Hippocampal formation (tissue), 2 donors: ENCODE data around the gene SLC34A1.
A peak's percentile ranks its signal among the peaks of the same experiment; 100 is the strongest.
"Not testable (repeated sequence)": the region's sequence is repeated elsewhere in the genome, so short reads cannot be mapped to it uniquely, and the experiment has no call there.

Experiments used
- DNase-seq, 2 donors: peaks; one replicate each; lab custom pipeline; 2025; lab: John Stamatoyannopoulos, UW

The SLC34A1 gene

GRCh38 chr5:177355162-177355867 is 28.9 kb upstream of the SLC34A1 start:
- DNase-seq, result no peak

GRCh38 chr5:177355868-177356168 is 28.4 kb upstream of the SLC34A1 start:
- no peak for DNase-seq

DNA sequence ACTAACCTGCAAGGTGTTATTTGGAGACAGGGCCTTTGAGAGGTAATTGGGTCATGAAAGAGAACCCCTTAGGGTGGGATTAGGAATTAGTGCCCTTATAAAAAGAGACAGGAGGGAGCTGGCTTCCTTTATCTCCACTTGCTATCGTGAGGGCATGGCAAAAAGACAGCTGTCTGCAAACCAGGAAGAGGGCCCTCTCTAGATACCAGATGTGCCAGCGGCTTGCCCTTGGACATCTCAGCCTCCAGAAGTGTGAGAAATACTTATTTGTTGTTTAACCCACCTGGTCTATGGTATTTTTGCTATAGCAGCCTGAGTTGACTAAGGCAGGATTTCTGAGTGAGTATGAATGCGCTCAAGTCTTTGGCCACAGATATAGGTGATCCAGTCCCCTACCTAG is 27.5 kb upstream of the SLC34A1 start:
- DNase-seq, result no peak

DNA sequence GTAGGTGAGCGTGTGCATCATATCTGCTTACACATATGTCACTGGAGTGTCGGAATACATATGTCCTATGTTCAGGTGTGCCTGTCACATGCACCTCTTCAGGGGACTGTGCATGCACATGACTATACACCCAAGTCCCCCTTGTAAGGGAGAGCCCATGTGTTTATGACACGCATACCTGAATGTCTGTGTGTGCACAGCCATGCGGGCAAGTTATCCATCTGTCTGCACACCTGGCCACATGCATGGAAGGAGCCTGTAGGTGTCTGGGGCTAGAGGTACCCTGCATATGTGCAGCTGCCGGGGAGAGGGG is 27.1 kb upstream of the SLC34A1 start:
- DNase-seq, result no peak

- DNase-seq, result peak in 1 of 2 donors; percentile 48
These were observed 26.5 kb upstream of the SLC34A1 start, which contains the start of gene RGS14 for GRCh38 chr5:177357459-177358351. Gene RGS14, plus strand, starts transcription at chr5:177357924. Its CDS starts 101 bp downstream, at chr5:177358025.

GRCh38 chr5:177358370-177358819 is 25.8 kb upstream of the SLC34A1 start:
- no peak for DNase-seq

DNA sequence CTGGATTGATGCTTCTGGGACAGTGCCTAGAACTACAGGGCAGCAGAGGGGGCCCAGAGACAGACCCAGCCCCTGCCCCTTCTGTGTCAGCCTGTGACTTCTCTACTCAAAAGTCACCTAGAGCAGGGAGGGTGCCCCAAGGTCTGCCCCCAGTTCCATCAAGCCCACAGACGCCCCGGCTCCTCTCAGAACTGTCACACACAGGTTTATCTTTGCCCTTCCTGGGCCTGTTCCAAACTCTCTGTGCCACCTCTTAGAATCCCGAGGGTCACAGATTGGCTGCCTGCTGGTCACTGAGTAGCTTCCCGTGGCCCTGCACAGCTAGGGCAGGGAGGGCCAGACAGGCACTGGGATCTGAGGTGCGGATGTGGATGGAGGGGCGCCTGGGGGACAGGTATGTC is 24.8 kb upstream of the SLC34A1 start:
- DNase-seq, result no peak

DNA sequence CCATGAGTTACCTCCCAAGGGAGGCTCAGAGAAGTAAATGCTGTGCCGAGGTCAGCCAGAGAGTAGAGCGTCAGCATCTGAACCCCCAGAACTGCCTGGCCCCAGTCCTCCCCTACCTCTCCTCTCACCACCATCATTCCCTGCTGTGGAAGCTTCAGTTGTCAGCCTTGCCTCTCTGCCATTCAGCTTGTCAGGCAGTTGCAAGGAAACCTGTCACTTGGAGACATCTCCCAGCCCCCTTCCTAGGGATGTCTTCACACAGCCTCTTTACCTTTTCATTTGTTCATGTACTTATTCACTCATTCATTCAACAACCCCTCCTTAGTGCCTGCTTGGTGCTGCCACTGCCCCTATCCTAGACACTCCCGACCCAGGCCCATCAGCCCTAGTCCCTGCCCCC is 24.4 kb upstream of the SLC34A1 start:
- DNase-seq, result no peak

GRCh38 chr5:177360740-177361139 is 23.5 kb upstream of the SLC34A1 start:
- not testable (repeated sequence) for DNase-seq

DNA sequence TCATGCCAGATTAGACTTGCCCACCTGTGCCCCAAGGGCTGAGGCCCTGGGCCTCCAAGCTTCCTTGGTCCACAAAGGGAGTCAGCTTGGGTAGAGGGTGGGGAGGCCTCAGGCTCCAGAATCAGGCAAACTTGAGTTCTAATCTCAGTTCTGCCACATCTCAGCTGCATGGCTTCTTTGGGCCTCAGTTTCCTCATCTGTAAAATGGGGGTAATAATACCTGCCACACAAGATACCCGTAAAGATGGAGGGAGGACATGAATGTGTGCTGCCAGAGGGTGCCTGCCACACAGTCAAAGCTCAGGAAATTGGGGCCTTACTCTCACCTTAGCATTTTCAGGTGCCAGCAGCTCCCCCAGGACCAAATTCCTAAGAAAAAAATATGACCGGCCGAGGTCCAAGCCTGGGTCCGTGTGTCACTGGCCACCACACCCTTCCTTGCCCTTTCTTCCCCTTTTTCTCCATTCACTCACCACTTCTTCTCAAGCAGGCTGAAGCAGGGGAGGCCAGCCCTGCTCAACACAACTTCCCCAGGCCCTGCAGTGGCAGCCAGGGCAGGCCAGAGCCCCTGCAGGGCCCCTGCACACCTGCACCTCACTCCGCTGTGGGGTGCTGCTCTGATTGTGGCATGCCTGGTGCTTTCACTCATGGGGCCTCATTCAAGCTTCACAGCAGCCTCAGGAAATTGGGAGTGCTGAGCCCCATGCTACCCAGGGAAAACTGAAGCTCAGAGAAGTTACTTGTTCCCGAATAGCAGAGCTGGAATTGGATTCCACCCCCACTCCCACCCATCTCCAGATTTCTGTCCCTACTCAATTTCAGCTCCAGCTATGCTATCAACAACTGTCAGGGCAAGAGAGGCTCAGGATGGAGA is 22.6 kb upstream of the SLC34A1 start:
- no peak for DNase-seq

- DNase-seq, result no peak
These were observed 22.0 kb upstream of the SLC34A1 start for GRCh38 chr5:177362292-177362609.

- no peak for DNase-seq
These were observed 21.4 kb upstream of the SLC34A1 start for GRCh38 chr5:177362610-177363507.

GRCh38 chr5:177363565-177363964 is 20.7 kb upstream of the SLC34A1 start:
- DNase-seq, result no peak

DNA sequence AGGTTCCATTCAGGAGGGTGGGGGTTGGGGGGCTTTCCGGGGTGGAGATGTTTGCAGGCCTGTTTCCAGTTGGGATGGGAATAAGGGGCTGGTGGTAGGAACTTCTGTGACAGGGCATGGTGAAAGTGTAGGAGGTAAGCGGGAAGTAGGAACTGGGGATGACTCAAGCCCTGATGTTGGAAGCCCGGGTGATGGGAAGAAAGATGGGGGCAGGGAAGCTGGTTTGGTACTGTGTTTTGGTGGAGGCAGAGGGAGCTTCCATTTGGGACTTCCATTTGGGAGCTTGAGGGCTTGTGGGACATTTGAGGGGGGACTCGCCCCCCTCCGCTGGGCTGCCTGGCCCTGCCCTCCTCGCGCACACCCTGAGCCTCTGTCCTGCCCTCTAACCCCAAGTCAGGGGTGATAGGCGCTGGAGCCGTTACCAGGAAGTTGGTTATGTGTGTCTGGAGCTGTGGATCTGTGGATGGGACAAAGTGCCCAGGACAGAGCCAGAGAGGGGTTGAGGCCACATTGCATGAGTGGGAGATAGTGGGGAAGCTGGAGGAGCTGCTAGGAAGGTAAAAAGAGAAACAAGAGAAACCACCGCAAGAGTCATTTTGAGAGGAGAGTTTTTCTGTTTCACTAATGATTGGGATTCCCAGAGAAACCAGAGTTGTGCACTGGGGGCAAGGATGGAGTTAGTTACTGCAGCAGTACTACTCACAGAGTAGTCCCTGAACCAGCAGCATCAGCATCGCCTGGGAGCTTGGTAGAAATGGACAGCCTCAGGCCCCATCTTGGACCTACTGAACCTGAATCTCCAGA is 19.9 kb upstream of the SLC34A1 start:
- no peak for DNase-seq

GRCh38 chr5:177365845-177366527 is 18.2 kb upstream of the SLC34A1 start:
- no peak for DNase-seq

DNA sequence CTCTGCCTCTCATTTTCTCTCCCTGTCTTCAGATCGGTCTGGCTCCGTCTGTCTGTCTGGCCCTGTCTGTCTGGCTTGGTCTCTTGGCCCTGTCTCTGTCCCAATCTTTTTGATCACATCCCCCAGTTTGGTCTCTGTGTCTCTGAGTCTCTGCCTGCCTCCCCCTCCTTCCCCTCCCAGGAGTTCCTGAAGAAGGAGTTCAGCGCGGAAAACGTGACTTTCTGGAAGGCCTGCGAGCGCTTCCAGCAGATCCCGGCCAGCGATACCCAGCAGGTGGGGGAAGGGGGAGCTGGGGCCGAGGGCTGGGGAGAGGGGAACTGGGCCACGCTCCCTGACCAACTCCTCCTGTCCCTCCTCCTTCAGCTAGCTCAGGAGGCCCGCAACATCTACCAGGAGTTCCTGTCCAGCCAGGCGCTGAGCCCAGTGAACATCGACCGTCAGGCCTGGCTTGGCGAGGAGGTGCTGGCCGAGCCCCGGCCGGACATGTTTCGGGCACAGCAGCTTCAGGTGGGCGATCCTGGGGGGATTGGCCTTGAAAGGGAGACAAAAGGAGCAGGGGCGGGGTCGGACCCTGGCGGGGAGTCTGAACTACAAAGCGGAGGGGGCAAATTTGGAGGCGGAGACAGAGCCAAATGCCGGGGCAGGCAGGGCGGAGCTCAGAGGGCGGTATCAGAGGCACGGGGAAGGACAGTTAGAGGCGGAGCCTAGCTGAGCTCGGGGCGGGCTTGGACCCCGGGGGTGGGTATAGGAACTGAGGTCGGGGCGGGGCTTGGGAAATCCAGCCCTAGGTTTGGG is 17.5 kb upstream of the SLC34A1 start:
- DNase-seq, result no peak

DNA sequence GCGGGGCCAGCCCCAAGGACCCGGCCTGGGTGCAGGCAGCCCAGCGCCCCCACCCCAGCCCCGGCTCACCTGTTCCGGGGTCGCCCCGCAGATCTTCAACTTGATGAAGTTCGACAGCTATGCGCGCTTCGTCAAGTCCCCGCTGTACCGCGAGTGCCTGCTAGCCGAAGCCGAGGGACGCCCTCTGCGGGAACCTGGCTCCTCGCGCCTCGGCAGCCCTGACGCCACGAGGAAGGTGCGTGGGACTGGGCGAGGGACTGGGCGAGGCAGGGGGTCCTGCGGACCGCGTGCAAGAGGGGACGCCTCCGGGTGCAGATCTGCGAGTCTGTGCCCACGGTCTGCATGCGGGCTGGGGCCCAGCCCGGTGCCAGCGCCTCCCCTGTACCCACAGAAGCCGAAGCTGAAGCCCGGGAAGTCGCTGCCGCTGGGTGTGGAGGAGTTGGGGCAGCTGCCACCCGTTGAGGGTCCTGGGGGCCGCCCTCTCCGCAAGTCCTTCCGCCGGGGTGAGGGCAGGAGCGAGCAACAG is 16.8 kb upstream of the SLC34A1 start:
- no peak for DNase-seq

- DNase-seq, result no peak
These were observed 16.0 kb upstream of the SLC34A1 start for GRCh38 chr5:177367981-177368868.
